ENCODE results near the gene SLC6A13.

The SLC6A13 gene

GRCh38 chr12:211142-211465 lies 51.5 kb downstream of the SLC6A13 start:
- no peak for DNase-seq (ENCODE audit: low read depth)
- no peak for TF ChIP-seq CTCF (conservative IDR thresholded peaks at IDR 0.05; ENCODE audit: low read depth, low read length)
- H3K4me3 ChIP-seq (ENCODE audit: low read depth, low read length), result no peak overlapping the region

DNA sequence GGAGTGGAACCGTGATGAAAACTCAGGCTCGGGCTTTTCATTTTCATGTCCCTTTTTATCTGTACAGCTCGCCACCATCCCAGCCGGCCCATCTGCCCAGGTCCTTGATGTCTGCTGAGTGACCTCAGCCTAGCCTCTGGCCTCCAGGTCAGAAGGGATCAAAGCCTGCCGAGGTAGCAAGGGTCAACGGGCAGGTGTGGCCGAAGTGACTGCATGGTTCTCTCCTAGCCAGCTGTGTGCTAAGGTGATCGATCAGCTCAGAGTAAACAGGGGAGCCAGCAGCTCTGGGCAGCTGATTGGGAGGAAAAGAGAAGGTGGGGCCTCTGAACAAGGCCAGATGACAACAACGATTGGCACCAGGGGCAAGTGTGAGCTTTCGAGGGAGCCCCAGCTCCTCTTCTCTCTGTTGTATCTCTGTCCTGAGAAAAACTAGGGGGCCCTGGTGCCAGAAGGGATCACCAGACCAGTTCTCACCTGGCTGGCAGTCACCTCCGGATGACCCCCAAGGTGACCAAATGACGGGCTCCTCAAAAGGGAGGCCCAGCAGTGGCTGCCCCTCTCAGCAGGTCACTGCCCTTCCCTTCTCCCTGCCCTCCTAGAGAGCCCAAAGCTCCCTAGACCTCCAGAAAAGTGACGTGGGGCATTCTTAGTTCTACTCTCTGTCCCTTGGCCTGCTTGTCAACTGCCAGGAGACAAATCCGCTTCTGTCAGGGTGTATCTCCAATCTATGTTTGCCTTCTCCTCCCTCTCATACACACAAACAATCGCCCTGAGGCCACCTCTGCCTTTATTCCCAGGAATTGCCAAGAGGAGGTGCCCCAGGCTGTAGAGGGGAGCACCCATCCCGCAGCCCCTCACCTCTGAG lies 52.1 kb downstream of the SLC6A13 start:
- no peak for DNase-seq (ENCODE audit: low read depth)
- TF ChIP-seq CTCF (conservative IDR thresholded peaks at IDR 0.05; ENCODE audit: low read depth, low read length), result no peak
- no peak overlapping the region for H3K4me3 ChIP-seq (ENCODE audit: low read depth, low read length)

- no peak for DNase-seq (ENCODE audit: low read depth)
- H3K4me3 ChIP-seq (ENCODE audit: low read depth, low read length), result no peak overlapping the region
These were observed 52.8 kb downstream of the SLC6A13 start for GRCh38 chr12:209851-210250.

DNA sequence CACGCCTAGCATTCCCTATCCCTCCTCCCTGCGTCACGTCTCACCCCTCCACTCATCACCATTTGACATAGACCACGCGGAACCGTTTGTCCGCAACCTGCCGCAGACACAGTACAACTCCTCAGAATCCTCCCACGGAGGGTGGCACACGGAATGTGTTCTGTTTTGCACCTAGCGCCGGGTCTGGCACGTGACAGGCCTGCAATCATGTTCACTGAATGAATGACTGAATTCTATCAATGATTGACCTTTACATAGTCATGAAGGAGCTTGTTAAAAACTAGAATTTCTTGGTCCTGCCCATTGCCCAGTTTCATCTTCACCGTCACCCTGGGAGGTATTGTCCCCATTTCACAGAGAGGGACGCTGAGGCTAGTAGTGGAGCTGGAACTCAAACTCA lies 53.4 kb downstream of the SLC6A13 start:
- H3K4me3 ChIP-seq (ENCODE audit: low read depth, low read length), result no peak overlapping the region
- DNase-seq (ENCODE audit: low read depth), result no peak
- TF ChIP-seq CTCF (conservative IDR thresholded peaks at IDR 0.05; ENCODE audit: low read depth, low read length), result no peak

More at GRCh38 chr12:209851-210250, 52.8 kb downstream of the SLC6A13 start:
- no peak for TF ChIP-seq CTCF (conservative IDR thresholded peaks at IDR 0.05; ENCODE audit: low read depth, low read length)

- TF ChIP-seq CTCF (conservative IDR thresholded peaks at IDR 0.05; ENCODE audit: low read depth, low read length), result no peak
- DNase-seq (ENCODE audit: low read depth), result no peak
These were observed 53.8 kb downstream of the SLC6A13 start for GRCh38 chr12:208813-209212.

DNA sequence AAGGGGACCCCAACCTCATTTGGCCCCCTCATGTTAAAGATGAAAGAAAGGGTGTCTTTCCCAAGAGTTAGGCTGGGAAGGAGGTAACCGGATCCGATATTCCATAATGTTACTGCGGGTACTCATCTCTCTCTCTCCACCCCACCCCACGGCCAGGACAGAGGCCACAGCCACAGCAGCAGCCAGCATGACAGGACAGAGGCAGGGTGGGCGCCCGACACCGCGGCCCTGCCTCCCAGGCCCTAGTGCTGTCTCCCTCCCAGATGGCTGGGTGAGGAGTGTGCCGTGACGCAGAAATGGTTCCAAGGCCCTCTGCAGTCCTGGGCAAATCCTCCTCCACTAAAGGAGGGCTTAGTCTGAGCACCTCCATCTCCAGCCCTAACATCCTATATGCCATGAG lies 54.8 kb downstream of the SLC6A13 start:
- no peak for DNase-seq (ENCODE audit: low read depth)
- no peak for TF ChIP-seq CTCF (conservative IDR thresholded peaks at IDR 0.05; ENCODE audit: low read depth, low read length)
- no peak overlapping the region for H3K4me3 ChIP-seq (ENCODE audit: low read depth, low read length)

More at GRCh38 chr12:208813-209212, 53.8 kb downstream of the SLC6A13 start:
- no peak overlapping the region for H3K4me3 ChIP-seq (ENCODE audit: low read depth, low read length)
